Lower lobe of right lung (tissue), 2 donors: Measurements from ENCODE around the gene ME1. TPM values are rescaled to one million over a fixed set of nuclear protein-coding genes. Genes with fewer than 3 reads are reported as not detected.

Experiments used
- ATAC-seq, 2 donors: fragments of 200-7000 bp; cut with Tn5 transposase; one replicate each; pipeline ENCODE4 v1.9.1; 2020 to 2022; ENCODE audit warnings: mild to moderate bottlenecking in 2 of 2, moderate library complexity in 2 of 2
- DNase-seq: peaks from one replicate; pipeline ENCODE4 v3.0.0-alpha.2; 2020
- H3K27ac ChIP-seq: fragments of 200-600 bp; one replicate; pipeline ENCODE4 v1.8.0; 2022
- H3K27me3 ChIP-seq: fragments of 200-600 bp; one replicate; pipeline ENCODE4 v1.8.0; 2022; ENCODE audit warnings: low read depth
- H3K36me3 ChIP-seq: fragments of 200-600 bp; one replicate; pipeline ENCODE4 v1.8.0; 2022; ENCODE audit warnings: mild to moderate bottlenecking
- H3K4me1 ChIP-seq: fragments of 200-600 bp; one replicate; pipeline ENCODE4 v1.8.0; 2022
- H3K4me3 ChIP-seq: fragments of 200-600 bp; one replicate; pipeline ENCODE4 v1.8.0; 2022; ENCODE audit warnings: mild to moderate bottlenecking
- H3K9me3 ChIP-seq: fragments of 200-600 bp; one replicate; pipeline ENCODE4 v1.8.0; 2022
- CTCF ChIP-seq: fragments of 200-600 bp; IDR thresholded peaks from one replicate; pipeline ENCODE4 v1.8.0; 2022; ENCODE audit warnings: antibody characterized with exemption, mild to moderate bottlenecking
- intact Hi-C: fragments of 100-400 bp; cut with DNase I; formaldehyde crosslinking; loops from one replicate; pipeline ENCODE4 v1.11.0; 2022
- total RNA-seq: library from RNA; stranded (reverse); fragmentation: NEBNext Ultra II Directional; extraction: Animal tissue kit (Norgen Biotek cat#: 25700); gene quantifications from one replicate; pipeline ENCODE4 v1.2.1, GENCODE V29; 2021
- donor health status: DM: no; HTN: yes; CAD: no; lungs with severe emphysema.

Gene ME1
- total RNA-seq, 1 donor from 2014 or later, result 12.9 TPM

- DNase-seq (no peak), ATAC-seq (no peak)
- no peaks in the 10 kb centered on the region for H3K36me3 ChIP-seq
- H3K9me3 ChIP-seq, result no peaks in the 10 kb centered on the region
- H3K4me1 ChIP-seq, result peaks cover 18% of the 10 kb centered on the region
- TF ChIP-seq CTCF, result no peak
- H3K27me3 ChIP-seq, result no peaks in the 10 kb centered on the region
- H3K27ac ChIP-seq, result no peak overlapping the region
- intact Hi-C loops, result no loop called here
- no peak overlapping the region for H3K4me3 ChIP-seq
These were observed 48.9 kb downstream of the ME1 start for GRCh38 chr6:83381949-83382348.

GRCh38 chr6:83378621-83379388 lies 52.0 kb downstream of the ME1 start:
- no peak overlapping the region for H3K27ac ChIP-seq
- TF ChIP-seq CTCF, result no peak
- H3K27me3 ChIP-seq, result no peaks in the 10 kb centered on the region
- no peaks in the 10 kb centered on the region for H3K36me3 ChIP-seq
- H3K4me1 ChIP-seq, result peaks cover 18% of the 10 kb centered on the region
- H3K4me3 ChIP-seq, result no peak overlapping the region
- intact Hi-C loops, result no loop called here
- DNase-seq (no peak), ATAC-seq (no peak)
- no peaks in the 10 kb centered on the region for H3K9me3 ChIP-seq

DNA sequence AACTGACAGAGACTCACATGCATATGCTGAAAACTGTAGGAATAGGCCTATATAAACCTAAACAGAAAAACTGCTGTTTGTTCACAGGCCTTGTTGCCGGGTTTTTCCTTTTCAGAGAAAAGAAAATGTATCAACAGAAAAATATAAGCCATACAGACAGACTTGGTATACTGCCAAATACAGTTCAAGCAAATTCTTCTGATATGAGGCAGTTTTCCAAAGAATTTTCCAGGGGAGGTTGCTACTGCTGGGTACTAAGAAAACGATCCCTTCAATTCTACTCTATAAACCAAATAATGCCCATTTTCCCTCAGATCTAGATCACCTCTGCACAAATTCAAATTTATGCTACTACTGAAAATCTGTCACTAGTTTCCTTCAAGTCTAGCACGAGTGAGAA lies 59.4 kb downstream of the ME1 start:
- Histone ChIP-seq H3K36me3 (no peaks in the 10 kb centered on the region), H3K9me3 (no peaks in the 10 kb centered on the region), H3K27ac (no peak overlapping the region), H3K27me3 (no peaks in the 10 kb centered on the region), H3K4me1 (no peaks in the 10 kb centered on the region), H3K4me3 (no peak overlapping the region)
- ATAC-seq (no peak), DNase-seq (no peak)
- TF ChIP-seq CTCF, result no peak
- intact Hi-C loops, result no loop called here

DNA sequence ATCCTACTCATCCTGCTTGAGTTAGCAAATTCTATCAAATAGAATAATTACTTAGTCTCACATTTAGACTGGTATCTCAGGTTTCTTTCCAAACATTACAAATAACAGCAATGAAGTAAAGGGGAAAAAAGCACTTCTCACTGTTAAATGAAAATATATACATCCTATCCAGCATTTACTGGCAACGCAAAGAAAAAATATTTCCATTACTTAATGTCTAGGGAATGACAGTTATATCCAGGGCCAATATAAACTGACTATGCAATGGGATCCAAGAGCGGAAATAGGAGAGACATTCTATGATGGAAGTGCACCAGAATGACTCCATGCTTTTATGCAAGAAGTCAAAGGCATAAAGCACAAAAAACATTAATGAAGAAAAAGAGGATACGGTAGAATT lies 60.3 kb downstream of the ME1 start:
- ATAC-seq (no peak), DNase-seq (no peak)
- Histone ChIP-seq H3K9me3 (no peaks in the 10 kb centered on the region), H3K4me1 (no peaks in the 10 kb centered on the region), H3K27ac (no peak overlapping the region), H3K4me3 (no peak overlapping the region), H3K27me3 (no peaks in the 10 kb centered on the region), H3K36me3 (no peaks in the 10 kb centered on the region)
- no peak for TF ChIP-seq CTCF
- intact Hi-C loops, result no loop called here

- no peaks in the 10 kb centered on the region for H3K27me3 ChIP-seq
- H3K36me3 ChIP-seq, result no peaks in the 10 kb centered on the region
- no peak overlapping the region for H3K4me3 ChIP-seq
- no peak overlapping the region for H3K27ac ChIP-seq
- H3K4me1 ChIP-seq, result no peaks in the 10 kb centered on the region
- TF ChIP-seq CTCF, result no peak
- DNase-seq (no peak), ATAC-seq (no peak)
- no peaks in the 10 kb centered on the region for H3K9me3 ChIP-seq
- intact Hi-C loops, result no loop called here
These were observed 61.2 kb downstream of the ME1 start for GRCh38 chr6:83369692-83370091.
